Bronchial epithelial cell (primary cell): ENCODE measurements around the gene COBL. TPM values are rescaled to one million over a fixed set of nuclear protein-coding genes. Genes with fewer than 3 reads are reported as not detected.

Experiments used
- DNase-seq: peaks from one replicate; pipeline ENCODE4 v3.0.0-alpha.2; 2010; ENCODE audit warnings: low read depth
- FAIRE-seq: peaks from 2 replicates; lab custom pipeline; 2011; peaks lifted over from hg19 to GRCh38; lab: Jason Lieb, UNC
- H3K27me3 ChIP-seq: 2 replicates; pipeline ENCODE4 v1.5.1; 2011; ENCODE audit warnings: low read length; ENCODE audit not compliant: control insufficient read depth, insufficient read depth
- H3K36me3 ChIP-seq: 2 replicates; pipeline ENCODE4 v1.5.1; 2011; ENCODE audit warnings: low read length; ENCODE audit not compliant: control insufficient read depth, insufficient read depth
- H3K4me3 ChIP-seq: 2 replicates; pipeline ENCODE4 v1.5.1; 2011; ENCODE audit warnings: mild to moderate bottlenecking, low read depth, low read length, control low read depth
- CTCF ChIP-seq: IDR thresholded peaks from 2 replicates; pipeline ENCODE4 v1.5.1; 2011; ENCODE audit warnings: mild to moderate bottlenecking, moderate library complexity, low read length, control low read depth, inconsistent platforms; ENCODE audit not compliant: insufficient read depth, severe bottlenecking
- total RNA-seq: library from RNA; depleted of rRNA; stranded (reverse); fragments of >200 nt; gene quantifications from 2 replicates; pipeline ENCODE4 v1.2.1, GENCODE V29; 2014

Gene COBL
- total RNA-seq, 1 donor from 2014 or later = 1.1 TPM

- H3K36me3 ChIP-seq = no peaks in the 10 kb centered on the region
- peaks cover 6% of the 10 kb centered on the region for H3K27me3 ChIP-seq
- no peak overlapping the region for H3K4me3 ChIP-seq
- DNase-seq (no peak), FAIRE-seq (no peak)
- no peak for TF ChIP-seq CTCF
These were observed 301.8 kb downstream of the COBL start for GRCh38 chr7:51014811-51015210.

GRCh38 chr7:51013861-51014511, 302.6 kb downstream of the COBL start:
- Histone ChIP-seq H3K27me3 (peaks cover 6% of the 10 kb centered on the region), H3K36me3 (no peaks in the 10 kb centered on the region), H3K4me3 (no peak overlapping the region)
- DNase-seq (no peak), FAIRE-seq (no peak)
- no peak for TF ChIP-seq CTCF

- FAIRE-seq = no peak
- Histone ChIP-seq H3K36me3 (no peaks in the 10 kb centered on the region), H3K27me3 (peaks cover 6% of the 10 kb centered on the region), H3K4me3 (no peak overlapping the region)
- TF ChIP-seq CTCF = no peak
- DNase-seq = no peak
These were observed 303.3 kb downstream of the COBL start for GRCh38 chr7:51013218-51013786.

GRCh38 chr7:51012569-51013217, 303.9 kb downstream of the COBL start:
- Histone ChIP-seq H3K36me3 (no peaks in the 10 kb centered on the region), H3K4me3 (no peak overlapping the region), H3K27me3 (peaks cover 6% of the 10 kb centered on the region)
- DNase-seq (no peak), FAIRE-seq (no peak)
- no peak for TF ChIP-seq CTCF

- Histone ChIP-seq H3K36me3 (no peaks in the 10 kb centered on the region), H3K4me3 (no peak overlapping the region), H3K27me3 (peaks cover 6% of the 10 kb centered on the region)
- FAIRE-seq (no peak), DNase-seq (no peak)
- no peak for TF ChIP-seq CTCF
These were observed 304.8 kb downstream of the COBL start for GRCh38 chr7:51011710-51012350.
